Nephron progenitor cell (in vitro differentiated cells): ENCODE results near the gene C4A.
A peak's percentile ranks its signal among the peaks of the same experiment; 100 is the strongest.
"Not testable (repeated sequence)": the region's sequence is repeated elsewhere in the genome, so short reads cannot be mapped to it uniquely, and the experiment has no call there.

Experiments
- DNase-seq: peaks from one replicate; pipeline ENCODE4 v3.0.0; 2021
- H3K27ac Mint-ChIP-seq: 2 replicates; pipeline ENCODE4 v1.8.0; 2021; ENCODE audit warnings: mild to moderate bottlenecking, moderate library complexity, mixed read lengths
- H3K27me3 Mint-ChIP-seq: 2 replicates; pipeline ENCODE4 v1.8.0; 2021; ENCODE audit warnings: mild to moderate bottlenecking, low read depth, mixed read lengths; ENCODE audit not compliant: poor library complexity
- H3K36me3 Mint-ChIP-seq: 2 replicates; pipeline ENCODE4 v1.8.0; 2021; ENCODE audit warnings: low read depth, mixed read lengths
- H3K4me1 Mint-ChIP-seq: 2 replicates; pipeline ENCODE4 v1.8.0; 2021; ENCODE audit warnings: mixed read lengths
- H3K4me3 Mint-ChIP-seq: 2 replicates; pipeline ENCODE4 v1.8.0; 2021; ENCODE audit warnings: mild to moderate bottlenecking, moderate library complexity, mixed read lengths
- H3K9me3 Mint-ChIP-seq: 2 replicates; pipeline ENCODE4 v1.8.0; 2021; ENCODE audit warnings: mild to moderate bottlenecking, moderate library complexity, mixed read lengths
- CTCF ChIP-seq: fragments of 200-600 bp; sonication (generic); IDR thresholded peaks from 2 replicates; pipeline ENCODE4 v1.5.0; 2021; ENCODE audit warnings: antibody characterized with exemption

The C4A gene

GRCh38 chr6:32047539-32047854, 65.6 kb downstream of the C4A start:
- H3K4me3 Mint-ChIP-seq, result no peak overlapping the region
- H3K4me1 Mint-ChIP-seq, result peaks cover 58% of the 10 kb centered on the region
- no peaks in the 10 kb centered on the region for H3K36me3 Mint-ChIP-seq
- peaks cover 2% of the 10 kb centered on the region for H3K27me3 Mint-ChIP-seq
- H3K9me3 Mint-ChIP-seq, result no peaks in the 10 kb centered on the region
- no peak for TF ChIP-seq CTCF
- no peak overlapping the region for H3K27ac Mint-ChIP-seq
- DNase-seq, result no peak

GRCh38 chr6:32047855-32048766, 66.3 kb downstream of the C4A start:
- Mint-ChIP-seq H3K4me3 (peak overlapping the region; percentile 10), H3K4me1 (peaks cover 64% of the 10 kb centered on the region), H3K36me3 (no peaks in the 10 kb centered on the region), H3K9me3 (no peaks in the 10 kb centered on the region), H3K27me3 (peaks cover 2% of the 10 kb centered on the region), H3K27ac (no peak overlapping the region)
- DNase-seq, result peak; percentile 88
- peak; percentile 89 for TF ChIP-seq CTCF

- H3K4me3 Mint-ChIP-seq, H3K9me3 Mint-ChIP-seq, H3K27me3 Mint-ChIP-seq, DNase-seq, H3K36me3 Mint-ChIP-seq: not testable (repeated sequence)
- Mint-ChIP-seq H3K4me1 (peaks cover 67% of the 10 kb centered on the region), H3K27ac (peak overlapping the region; percentile 52)
Measured at GRCh38 chr6:32049149-32049548, 67.3 kb downstream of the C4A start.

GRCh38 chr6:32049736-32050135, 67.9 kb downstream of the C4A start:
- not testable (repeated sequence) for H3K4me3 Mint-ChIP-seq, H3K27ac Mint-ChIP-seq, H3K9me3 Mint-ChIP-seq, H3K36me3 Mint-ChIP-seq, H3K27me3 Mint-ChIP-seq, DNase-seq
- peaks cover 73% of the 10 kb centered on the region for H3K4me1 Mint-ChIP-seq

- Mint-ChIP-seq H3K9me3 (no peaks in the 10 kb centered on the region), H3K27ac (peak overlapping the region; percentile 87), H3K36me3 (no peaks in the 10 kb centered on the region), H3K4me3 (no peak overlapping the region), H3K27me3 (peaks cover 9% of the 10 kb centered on the region), H3K4me1 (peaks cover 74% of the 10 kb centered on the region)
- DNase-seq, result no peak
- no peak for TF ChIP-seq CTCF
Measured at GRCh38 chr6:32050562-32050961, 68.7 kb downstream of the C4A start.
